ENCODE measurements around the gene UBASH3A. TPM values are rescaled to one million over a fixed set of nuclear protein-coding genes. Genes with fewer than 3 reads are reported as not detected.

Gene UBASH3A
- total RNA-seq, 1 donor from 2014 or later: not detected

DNA sequence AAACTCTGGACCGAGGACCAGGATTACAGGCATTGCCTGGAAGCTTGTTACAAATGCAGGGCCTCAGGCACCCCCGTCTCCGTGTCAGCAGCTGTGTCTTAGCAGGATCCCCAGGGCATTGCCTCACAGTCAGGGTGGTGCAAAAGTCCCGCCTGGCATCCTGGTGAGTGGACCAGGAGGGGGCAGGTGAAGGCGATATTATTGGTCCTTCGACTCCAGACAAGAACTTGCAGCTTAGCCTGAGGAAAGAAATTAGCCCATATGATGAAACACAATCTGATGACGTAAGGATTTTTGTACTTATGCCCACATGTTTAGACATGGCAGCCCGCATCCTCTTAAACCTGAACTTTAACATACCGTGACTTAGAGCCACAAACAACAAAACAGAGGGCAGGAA, 51.5 kb downstream of the UBASH3A start:
- TF ChIP-seq, protein P1, sequence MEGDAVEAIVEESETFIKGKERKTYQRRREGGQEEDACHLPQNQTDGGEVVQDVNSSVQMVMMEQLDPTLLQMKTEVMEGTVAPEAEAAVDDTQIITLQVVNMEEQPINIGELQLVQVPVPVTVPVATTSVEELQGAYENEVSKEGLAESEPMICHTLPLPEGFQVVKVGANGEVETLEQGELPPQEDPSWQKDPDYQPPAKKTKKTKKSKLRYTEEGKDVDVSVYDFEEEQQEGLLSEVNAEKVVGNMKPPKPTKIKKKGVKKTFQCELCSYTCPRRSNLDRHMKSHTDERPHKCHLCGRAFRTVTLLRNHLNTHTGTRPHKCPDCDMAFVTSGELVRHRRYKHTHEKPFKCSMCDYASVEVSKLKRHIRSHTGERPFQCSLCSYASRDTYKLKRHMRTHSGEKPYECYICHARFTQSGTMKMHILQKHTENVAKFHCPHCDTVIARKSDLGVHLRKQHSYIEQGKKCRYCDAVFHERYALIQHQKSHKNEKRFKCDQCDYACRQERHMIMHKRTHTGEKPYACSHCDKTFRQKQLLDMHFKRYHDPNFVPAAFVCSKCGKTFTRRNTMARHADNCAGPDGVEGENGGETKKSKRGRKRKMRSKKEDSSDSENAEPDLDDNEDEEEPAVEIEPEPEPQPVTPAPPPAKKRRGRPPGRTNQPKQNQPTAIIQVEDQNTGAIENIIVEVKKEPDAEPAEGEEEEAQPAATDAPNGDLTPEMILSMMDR (IDR thresholded peaks at IDR 0.05; ENCODE audit: partially characterized antibody, unreplicated experiment): no peak

DNA sequence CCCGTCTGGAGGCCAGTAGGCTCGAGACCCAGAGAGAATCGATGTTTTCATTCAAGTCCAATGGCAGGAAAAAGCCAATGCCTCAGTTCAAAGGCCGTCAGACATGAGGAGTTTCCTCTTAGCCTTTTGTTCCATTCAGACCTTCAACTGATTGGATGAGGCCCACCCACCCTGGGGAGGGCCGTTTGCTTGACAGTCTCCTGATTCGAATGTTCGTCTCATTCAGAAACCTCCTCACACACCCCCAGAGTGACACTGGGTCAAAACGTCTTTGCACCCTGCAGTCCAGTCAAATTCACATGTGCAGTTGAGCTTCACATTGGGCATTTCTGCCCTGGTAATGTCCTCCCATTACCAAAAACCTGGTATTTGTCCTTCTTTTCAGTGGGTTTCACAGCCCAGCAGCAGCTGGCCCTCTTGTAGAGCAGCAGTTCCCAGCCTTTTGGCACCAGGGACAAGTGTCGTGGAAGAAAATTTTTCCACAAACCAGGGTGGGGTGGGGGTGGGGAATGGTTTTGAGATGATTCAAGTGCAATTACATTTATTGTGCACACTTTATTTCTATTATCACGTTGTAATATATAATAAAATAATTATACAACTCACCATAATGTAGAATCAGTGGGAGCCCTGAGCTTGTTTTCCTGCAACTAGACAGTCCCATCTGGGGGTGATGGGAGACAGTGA, 52.2 kb downstream of the UBASH3A start:
- H3K36me3 Mint-ChIP-seq (ENCODE audit: unreplicated experiment): no peaks in the 10 kb centered on the region
- peaks cover 36% of the 10 kb centered on the region for H3K4me1 Mint-ChIP-seq (ENCODE audit: low read depth, unreplicated experiment)
- H3K9me3 Mint-ChIP-seq (ENCODE audit: unreplicated experiment): peaks cover 8% of the 10 kb centered on the region
- no peak overlapping the region for H3K4me3 Mint-ChIP-seq (ENCODE audit: unreplicated experiment)
- TF ChIP-seq, protein P1 (IDR thresholded peaks at IDR 0.05; ENCODE audit: partially characterized antibody, unreplicated experiment): no peak
- H3K27ac Mint-ChIP-seq (ENCODE audit: unreplicated experiment): peak overlapping the region; percentile 89
- peaks cover 14% of the 10 kb centered on the region for H3K27me3 Mint-ChIP-seq (ENCODE audit: unreplicated experiment)
- no peak for DNase-seq

More for the DNA sequence above, 51.5 kb downstream of the UBASH3A start:
- Mint-ChIP-seq H3K9me3 (ENCODE audit: unreplicated experiment) (peaks cover 8% of the 10 kb centered on the region), H3K4me3 (ENCODE audit: unreplicated experiment) (peak overlapping the region; percentile 16), H3K36me3 (ENCODE audit: unreplicated experiment) (no peaks in the 10 kb centered on the region), H3K27me3 (ENCODE audit: unreplicated experiment) (peaks cover 14% of the 10 kb centered on the region), H3K27ac (ENCODE audit: unreplicated experiment) (peak overlapping the region; percentile 89), H3K4me1 (ENCODE audit: low read depth, unreplicated experiment) (peaks cover 39% of the 10 kb centered on the region)
- no peak for DNase-seq

DNA sequence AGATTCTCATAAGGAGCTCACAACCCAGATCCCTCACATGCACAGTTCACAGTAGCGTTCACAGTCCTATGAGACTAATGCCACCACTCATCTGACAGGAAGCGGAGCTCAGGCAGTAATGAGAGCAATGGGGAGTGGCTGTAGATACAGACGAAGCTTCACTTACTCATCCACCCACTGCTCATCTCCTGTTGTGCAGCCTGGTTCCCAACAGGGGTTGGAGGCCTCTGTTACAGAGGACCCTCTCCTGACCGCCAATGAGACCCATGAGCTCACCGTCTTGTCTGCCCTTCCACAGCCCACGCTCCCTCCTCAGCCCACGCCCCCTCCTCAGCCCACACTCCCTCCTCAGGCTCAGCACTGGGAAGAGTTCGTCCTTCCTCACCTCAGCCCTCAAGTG, 52.8 kb downstream of the UBASH3A start:
- no peak for DNase-seq
- H3K36me3 Mint-ChIP-seq (ENCODE audit: unreplicated experiment): no peaks in the 10 kb centered on the region
- TF ChIP-seq, protein P1 (IDR thresholded peaks at IDR 0.05; ENCODE audit: partially characterized antibody, unreplicated experiment): no peak
- H3K4me3 Mint-ChIP-seq (ENCODE audit: unreplicated experiment): no peak overlapping the region
- H3K4me1 Mint-ChIP-seq (ENCODE audit: low read depth, unreplicated experiment): peaks cover 33% of the 10 kb centered on the region
- peaks cover 10% of the 10 kb centered on the region for H3K27me3 Mint-ChIP-seq (ENCODE audit: unreplicated experiment)
- no peak overlapping the region for H3K27ac Mint-ChIP-seq (ENCODE audit: unreplicated experiment)
- peaks cover 9% of the 10 kb centered on the region for H3K9me3 Mint-ChIP-seq (ENCODE audit: unreplicated experiment)

DNA sequence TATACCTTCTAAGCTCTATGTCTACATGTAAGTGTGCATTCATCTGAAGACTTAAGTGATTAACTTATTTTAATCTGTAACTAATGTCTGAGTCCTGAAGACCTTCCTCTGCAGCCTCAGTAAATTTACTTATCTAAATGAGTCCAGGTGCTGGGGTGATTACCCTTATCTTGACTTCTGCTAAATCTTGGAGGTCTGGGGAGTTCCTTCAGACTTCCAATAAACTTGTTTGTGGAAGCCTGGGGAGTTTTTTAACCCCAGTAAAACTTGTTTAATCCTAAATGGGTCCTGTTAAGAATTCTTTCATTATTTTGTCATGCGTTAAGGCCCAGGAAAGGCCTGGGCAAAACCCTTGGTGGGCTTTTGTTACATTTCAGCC, 55.4 kb downstream of the UBASH3A start:
- Mint-ChIP-seq H3K4me3 (ENCODE audit: unreplicated experiment) (no peak overlapping the region), H3K9me3 (ENCODE audit: unreplicated experiment) (peaks cover 9% of the 10 kb centered on the region), H3K27me3 (ENCODE audit: unreplicated experiment) (peaks cover 2% of the 10 kb centered on the region), H3K36me3 (ENCODE audit: unreplicated experiment) (no peaks in the 10 kb centered on the region), H3K4me1 (ENCODE audit: low read depth, unreplicated experiment) (peaks cover 20% of the 10 kb centered on the region), H3K27ac (ENCODE audit: unreplicated experiment) (no peak overlapping the region)
- TF ChIP-seq, protein P1 (IDR thresholded peaks at IDR 0.05; ENCODE audit: partially characterized antibody, unreplicated experiment): no peak
- DNase-seq: no peak

DNA sequence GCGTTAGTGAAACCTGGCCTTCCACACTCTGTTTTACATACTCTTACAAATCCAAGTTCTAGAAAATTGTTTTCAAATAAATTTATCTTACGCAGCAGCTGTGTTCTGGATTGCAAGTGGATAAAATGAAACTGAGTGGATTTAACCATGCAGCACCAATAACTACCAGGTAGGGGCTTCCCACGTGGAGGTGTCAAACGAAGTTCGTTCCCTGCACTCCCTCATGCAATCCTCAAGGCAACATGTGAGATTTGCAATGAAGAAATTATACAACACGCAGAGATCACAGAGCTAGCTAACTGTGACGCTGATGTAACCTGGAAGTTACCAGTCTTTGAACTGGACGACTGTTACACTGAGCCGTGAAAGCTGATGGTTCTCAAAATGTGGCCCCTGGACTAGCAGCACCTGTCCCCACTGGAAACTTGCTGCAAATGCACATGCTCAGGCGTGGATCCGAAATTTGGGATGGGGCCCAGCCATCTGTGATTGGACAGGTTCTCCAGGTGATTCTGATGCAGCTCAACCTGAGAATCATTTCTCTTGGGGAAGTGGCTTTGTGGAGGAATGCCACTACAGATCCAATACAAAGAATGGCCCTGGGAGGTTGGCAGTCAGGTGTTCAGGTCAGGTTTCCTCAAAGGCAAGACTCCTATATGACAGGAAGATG, 56.0 kb downstream of the UBASH3A start:
- no peaks in the 10 kb centered on the region for H3K36me3 Mint-ChIP-seq (ENCODE audit: unreplicated experiment)
- peaks cover 2% of the 10 kb centered on the region for H3K27me3 Mint-ChIP-seq (ENCODE audit: unreplicated experiment)
- no peak overlapping the region for H3K4me3 Mint-ChIP-seq (ENCODE audit: unreplicated experiment)
- TF ChIP-seq, protein P1 (IDR thresholded peaks at IDR 0.05; ENCODE audit: partially characterized antibody, unreplicated experiment): no peak
- DNase-seq: no peak
- peaks cover 14% of the 10 kb centered on the region for H3K4me1 Mint-ChIP-seq (ENCODE audit: low read depth, unreplicated experiment)
- H3K27ac Mint-ChIP-seq (ENCODE audit: unreplicated experiment): no peak overlapping the region
- H3K9me3 Mint-ChIP-seq (ENCODE audit: unreplicated experiment): peaks cover 6% of the 10 kb centered on the region
